Tibial nerve (tissue), 3 donors: ENCODE measurements around the gene MRPL20.

Experiments used
- EP300 ChIP-seq, 2 donors: sonication (generic); formaldehyde crosslinking; IDR thresholded peaks; one replicate each; pipeline ENCODE4 v1.6.1; 2017; ENCODE audit warnings: antibody characterized with exemption in 2 of 2, mild to moderate bottlenecking in 1 of 2
- POLR2A ChIP-seq, 2 donors: fragments of 450-650 bp; IDR thresholded peaks; one replicate each; pipeline ENCODE4 v1.6.1; 2017; ENCODE audit warnings: antibody characterized with exemption in 2 of 2, mild to moderate bottlenecking in 2 of 2, moderate library complexity in 2 of 2

GRCh38 chr1:1370771-1371300 lies 36.3 kb downstream of the MRPL20 start:
- no peak for TF ChIP-seq POLR2A (IDR thresholded peaks at IDR 0.05)
- TF ChIP-seq EP300 (IDR thresholded peaks at IDR 0.05): no peak
